Stimulated activated CD4-positive, alpha-beta T cell treated with anti-CD3 and anti-CD28 coated beads, Interleukin-12 subunit alpha, Interleukin-12 subunit beta, amount 100 ng/mL, for 24 hours (primary cell): ENCODE data around the gene CTSS.
"Not testable (repeated sequence)": the region's sequence is repeated elsewhere in the genome, so short reads cannot be mapped to it uniquely, and the experiment has no call there.

Experiments used
- DNase-seq, 2 experiments: peaks; one replicate each; pipeline ENCODE4 v3.0.0-alpha.2; 2020; ENCODE audit warnings: low read depth in 2 of 2

CTSS gene

GRCh38 chr1:150765296-150765976 lies at the start of gene CTSS:
TSS of gene CTSS (minus strand) at chr1:150765778. CDS start at chr1:150764763, 1,015 bp downstream.
- DNase-seq: no peak

- peak in 1 of 2 experiments; percentile 8 for DNase-seq
Measured at GRCh38 chr1:150813028-150813707, 47.6 kb upstream of the CTSS start.

- no peak for DNase-seq
Measured at GRCh38 chr1:150810958-150811659, 45.5 kb upstream of the CTSS start.

- no peak for DNase-seq
Measured at GRCh38 chr1:150809651-150810050, 44.1 kb upstream of the CTSS start.

- DNase-seq: no peak
Measured at GRCh38 chr1:150808846-150809245, 43.3 kb upstream of the CTSS start.

GRCh38 chr1:150808121-150808520 lies 42.5 kb upstream of the CTSS start, which contains the start of gene CTSK:
TSS of gene CTSK (minus strand) at chr1:150808260. CDS start at chr1:150806805, 1,455 bp downstream.
- DNase-seq: no peak

- no peak for DNase-seq
Measured at GRCh38 chr1:150807249-150808023, 41.9 kb upstream of the CTSS start.

GRCh38 chr1:150805899-150806298 lies 40.3 kb upstream of the CTSS start:
- no peak for DNase-seq

- no peak for DNase-seq
Measured at GRCh38 chr1:150804671-150805070, 39.1 kb upstream of the CTSS start.

- DNase-seq: no peak
Measured at GRCh38 chr1:150799089-150799488, 33.5 kb upstream of the CTSS start.

GRCh38 chr1:150798525-150798924 lies 32.9 kb upstream of the CTSS start:
- no peak for DNase-seq

GRCh38 chr1:150796374-150796773 lies 30.8 kb upstream of the CTSS start:
- no peak for DNase-seq

- not testable (repeated sequence) for DNase-seq
Measured at GRCh38 chr1:150793778-150794177, 28.2 kb upstream of the CTSS start.

- no peak for DNase-seq
Measured at GRCh38 chr1:150793221-150793620, 27.6 kb upstream of the CTSS start.

- no peak for DNase-seq
Measured at GRCh38 chr1:150791585-150791984, 26.0 kb upstream of the CTSS start.

- DNase-seq: no peak
Measured at GRCh38 chr1:150789396-150789795, 23.8 kb upstream of the CTSS start.

- no peak for DNase-seq
Measured at GRCh38 chr1:150788946-150789345, 23.4 kb upstream of the CTSS start.

- DNase-seq: no peak
Measured at GRCh38 chr1:150787455-150787854, 21.9 kb upstream of the CTSS start.

- DNase-seq: no peak
Measured at GRCh38 chr1:150780510-150780909, 14.9 kb upstream of the CTSS start.

- no peak for DNase-seq
Measured at GRCh38 chr1:150778409-150778808, 12.8 kb upstream of the CTSS start.

- no peak for DNase-seq
Measured at GRCh38 chr1:150777544-150777943, 12.0 kb upstream of the CTSS start.

GRCh38 chr1:150775931-150776505 lies 10.4 kb upstream of the CTSS start:
- DNase-seq: not testable (repeated sequence)
